Frontal cortex (tissue), 4 donors: ENCODE data around the gene TMEM106A. TPM values are rescaled to one million over a fixed set of nuclear protein-coding genes. Genes with fewer than 3 reads are reported as not detected.
"Not testable (repeated sequence)": the region's sequence is repeated elsewhere in the genome, so short reads cannot be mapped to it uniquely, and the experiment has no call there.

Experiments used
- DNase-seq, 2 donors: peaks; one replicate each; pipeline ENCODE4 v3.0.0; 2012; ENCODE audit warnings: low spot score in 2 of 2
- FAIRE-seq: peaks from 2 replicates; lab custom pipeline; 2012; peaks lifted over from hg19 to GRCh38; lab: Jason Lieb, UNC
- small RNA-seq: library from RNA; depleted of rRNA; stranded (forward); fragments of <200 nt; gene quantifications from one replicate; pipeline ENCODE3, GENCODE V24; 2014
- total RNA-seq: library from RNA; depleted of rRNA; stranded (reverse); fragments of >200 nt; gene quantifications from one replicate; pipeline ENCODE4 v1.2.3, GENCODE V29; 2014
- donor health status: control.
- donor health status: control.
- donor health status: control.

TMEM106A gene
- total RNA-seq, 1 donor from 2014 or later = under 0.01 TPM

DNA sequence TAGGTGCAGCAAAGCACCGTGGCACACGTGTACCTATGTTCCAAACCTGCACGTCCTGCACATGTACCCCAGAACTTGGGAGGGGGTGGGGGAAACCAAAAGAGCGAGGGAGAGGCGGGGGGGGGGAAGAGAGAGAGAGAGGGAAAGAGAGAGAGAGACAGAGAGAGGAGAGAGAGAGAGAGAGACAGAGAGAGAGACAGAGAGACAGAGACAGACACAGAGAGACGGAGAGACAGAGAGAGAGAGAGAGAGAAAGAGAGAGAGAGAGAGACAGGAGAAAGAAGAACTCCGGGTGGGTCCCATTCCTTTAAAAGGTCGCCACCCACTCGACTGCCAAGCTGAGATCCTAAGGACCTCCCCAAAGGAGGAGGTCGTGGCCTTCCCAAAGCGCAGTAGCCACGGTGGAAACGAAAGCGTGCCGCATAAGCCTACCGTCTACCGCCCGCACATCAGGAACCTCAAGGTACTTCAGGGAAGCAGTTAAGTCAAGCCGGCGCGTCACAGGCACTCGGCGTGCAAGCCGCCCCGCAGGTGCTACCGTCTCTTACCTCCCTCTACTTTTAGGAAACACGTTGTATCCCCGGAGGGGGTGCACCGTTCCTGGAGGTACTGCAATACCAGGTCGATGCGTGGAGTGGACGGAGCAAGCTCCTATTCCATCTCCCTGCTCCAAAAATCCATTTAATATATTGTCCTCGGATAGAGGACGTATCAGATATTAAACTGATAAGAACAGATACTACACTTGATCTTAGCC is 29.1 kb downstream of the TMEM106A start:
- not testable (repeated sequence) for FAIRE-seq, DNase-seq

DNA sequence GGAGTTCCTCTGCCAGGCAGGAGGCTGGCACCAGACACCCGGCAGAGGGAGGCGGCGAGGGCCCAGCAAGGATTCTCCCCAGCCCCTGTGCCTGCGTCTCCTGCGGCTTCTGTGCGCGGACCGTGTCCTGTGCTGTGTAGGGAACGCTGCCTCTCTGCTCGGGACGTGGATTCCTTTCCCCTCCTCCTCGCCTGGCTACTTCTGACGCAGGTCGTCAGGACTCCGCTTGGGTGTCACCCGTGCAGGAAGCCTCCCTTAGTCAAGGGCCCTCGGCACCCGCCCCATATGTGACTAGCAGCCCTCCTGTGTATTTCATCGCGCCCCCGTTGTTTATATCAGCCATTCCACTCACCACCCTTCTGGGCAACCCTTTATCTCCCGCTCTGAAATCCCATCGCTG is 34.8 kb downstream of the TMEM106A start:
- DNase-seq, FAIRE-seq: not testable (repeated sequence)

Small RNA genes lying within 50 kb of the gene (small RNA-seq; reads per million reads assigned to genes)
- gene AC060780.2 (not detected), gene AC060780.3 (not detected), gene RF00004 (not detected), gene RNU2-1 (not detected)

Other genes starting within 250 kb of the TMEM106A start
- 28.5 TPM for gene AARSD1, start 247.4 kb upstream of the TMEM106A start, total RNA-seq
- gene PTGES3L, start 231.8 kb upstream of the TMEM106A start, total RNA-seq = 2.9 TPM
- 14.3 TPM for gene RUNDC1, start 231.3 kb upstream of the TMEM106A start, total RNA-seq
- gene RPL27, start 213.5 kb upstream of the TMEM106A start, total RNA-seq = 1,220 TPM
- gene IFI35, start 205.1 kb upstream of the TMEM106A start, total RNA-seq = 1.2 TPM
- 77.9 TPM for gene VAT1, start 189.5 kb upstream of the TMEM106A start, total RNA-seq
- gene RND2, start 186.6 kb upstream of the TMEM106A start, total RNA-seq = 4.5 TPM
- gene BRCA1, start 86.5 kb upstream of the TMEM106A start, total RNA-seq = 6.1 TPM
- 66.0 TPM for gene NBR1, start 40.7 kb upstream of the TMEM106A start, total RNA-seq
- not detected for gene CCDC200, start 16.7 kb downstream of the TMEM106A start, total RNA-seq
- gene RNU2-1, start 22.1 kb downstream of the TMEM106A start, total RNA-seq = not detected
- gene ARL4D, start 187.1 kb downstream of the TMEM106A start, total RNA-seq = 39.5 TPM